Fibroblast of skin of left quadriceps (primary cell): ENCODE measurements around the gene FAM89A.
"Not testable (repeated sequence)": the region's sequence is repeated elsewhere in the genome, so short reads cannot be mapped to it uniquely, and the experiment has no call there.

Experiments used
- DNase-seq, 2 experiments: peaks; one replicate each; pipeline ENCODE4 v3.0.0-alpha.2; 2013; ENCODE audit warnings: low read depth in 2 of 2

Gene FAM89A

DNA sequence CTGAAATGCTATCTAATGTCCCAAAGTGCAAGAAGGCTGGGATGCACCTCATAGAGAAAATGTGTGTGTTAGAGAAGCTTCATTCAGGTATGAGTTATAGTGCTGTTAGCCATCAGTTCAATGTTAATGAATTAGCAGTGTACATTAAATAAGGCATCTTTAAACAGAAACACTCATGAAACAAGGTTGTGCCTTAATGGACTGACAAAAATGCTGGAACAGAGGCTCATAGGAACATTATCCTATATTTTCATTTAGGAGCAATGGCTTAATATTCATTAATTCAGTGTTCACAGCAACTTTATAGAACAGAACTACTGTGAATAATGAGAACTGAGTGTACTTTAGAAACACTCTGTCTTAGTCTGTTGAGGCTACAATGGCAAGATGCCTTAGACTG lies 15.2 kb upstream of the FAM89A start:
- DNase-seq: no peak

DNA sequence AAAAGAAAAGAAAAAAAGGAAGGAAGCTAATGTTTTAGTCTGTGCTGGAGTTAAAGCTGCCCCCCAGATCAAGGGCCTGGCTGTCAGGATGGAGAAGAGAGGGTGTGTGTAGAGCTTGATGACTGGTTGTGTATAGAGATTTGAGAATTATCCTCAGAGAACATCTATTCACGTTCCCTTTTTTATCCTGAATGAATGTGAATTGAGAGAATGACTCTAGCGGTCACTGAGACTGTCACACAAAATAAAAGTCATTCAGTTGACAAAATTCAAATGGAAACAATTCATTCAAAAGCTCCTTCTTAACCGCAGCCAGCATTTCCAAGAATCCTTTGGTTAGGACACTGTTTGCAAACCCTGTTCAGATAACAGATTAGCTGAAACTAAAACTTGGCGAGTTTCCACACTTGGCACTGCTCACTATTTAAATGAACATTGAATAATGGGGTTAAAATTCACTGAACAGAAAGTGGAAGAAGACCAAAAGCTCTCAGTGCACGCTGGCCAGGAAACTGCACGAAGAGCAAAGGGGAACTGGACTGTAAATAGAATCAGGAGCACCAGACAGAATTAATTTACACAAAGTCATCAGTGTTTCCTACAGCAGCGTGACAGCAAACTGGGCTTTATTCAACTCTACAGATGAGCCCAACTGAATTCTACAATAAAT lies 13.6 kb upstream of the FAM89A start:
- DNase-seq: peak in 1 of 2 experiments; percentile 27

DNA sequence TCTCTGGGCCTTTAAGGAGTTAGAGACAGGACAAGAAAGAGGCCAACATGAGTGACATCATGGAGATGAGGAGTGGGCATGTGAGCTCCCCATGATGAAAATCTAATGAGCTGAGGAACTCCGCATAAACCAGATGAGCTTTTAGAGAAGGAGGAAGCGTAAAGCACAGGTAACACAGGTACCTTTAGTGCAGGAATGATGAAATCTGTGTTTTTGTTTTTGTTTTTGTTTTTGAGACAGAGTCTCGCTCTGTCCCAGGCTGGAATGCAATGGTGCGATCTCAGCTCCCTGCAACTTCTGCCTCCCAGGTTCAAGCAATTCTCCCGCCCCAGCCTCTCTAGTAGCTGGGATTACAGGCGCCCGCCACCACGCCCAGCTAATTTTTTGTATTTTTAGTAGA lies 12.7 kb upstream of the FAM89A start:
- DNase-seq: no peak

DNA sequence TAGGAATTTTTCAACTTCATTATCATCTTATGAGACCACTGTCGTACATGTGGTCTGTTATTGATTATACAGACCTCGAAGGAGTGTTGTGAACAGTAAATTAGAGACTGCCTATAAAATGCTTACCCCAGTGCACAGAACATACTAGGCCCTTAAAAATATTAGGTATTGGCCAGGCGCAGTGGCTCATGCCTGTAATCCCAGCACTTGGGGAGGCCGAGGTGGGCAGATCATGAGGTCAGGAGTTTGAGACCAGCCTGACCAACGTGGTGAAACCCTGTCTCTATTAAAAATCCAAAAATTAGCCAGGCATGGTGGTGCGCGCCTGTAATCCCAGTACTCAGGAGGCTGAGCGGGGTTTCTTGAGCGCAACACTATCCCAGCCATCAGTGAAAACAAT lies 10.9 kb upstream of the FAM89A start:
- DNase-seq: not testable (repeated sequence)

DNA sequence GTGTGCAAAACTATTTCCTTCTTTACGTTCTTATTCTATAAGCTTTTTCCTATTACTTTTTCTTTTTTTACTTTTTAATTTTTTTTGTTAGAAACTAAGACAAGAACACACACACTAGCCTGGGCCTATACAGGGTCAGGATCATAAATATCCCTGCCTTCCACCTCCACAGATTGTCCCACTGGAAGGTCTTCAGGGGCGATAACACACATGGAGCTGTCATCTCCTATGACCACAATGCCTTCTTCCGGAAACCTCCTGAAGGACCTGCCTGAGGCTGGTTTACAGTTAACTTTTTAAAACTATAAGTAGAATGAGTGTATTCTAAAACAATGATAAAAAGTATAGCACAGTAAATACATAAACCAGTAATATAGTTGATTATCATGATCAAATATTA lies 10.3 kb upstream of the FAM89A start:
- no peak for DNase-seq

DNA sequence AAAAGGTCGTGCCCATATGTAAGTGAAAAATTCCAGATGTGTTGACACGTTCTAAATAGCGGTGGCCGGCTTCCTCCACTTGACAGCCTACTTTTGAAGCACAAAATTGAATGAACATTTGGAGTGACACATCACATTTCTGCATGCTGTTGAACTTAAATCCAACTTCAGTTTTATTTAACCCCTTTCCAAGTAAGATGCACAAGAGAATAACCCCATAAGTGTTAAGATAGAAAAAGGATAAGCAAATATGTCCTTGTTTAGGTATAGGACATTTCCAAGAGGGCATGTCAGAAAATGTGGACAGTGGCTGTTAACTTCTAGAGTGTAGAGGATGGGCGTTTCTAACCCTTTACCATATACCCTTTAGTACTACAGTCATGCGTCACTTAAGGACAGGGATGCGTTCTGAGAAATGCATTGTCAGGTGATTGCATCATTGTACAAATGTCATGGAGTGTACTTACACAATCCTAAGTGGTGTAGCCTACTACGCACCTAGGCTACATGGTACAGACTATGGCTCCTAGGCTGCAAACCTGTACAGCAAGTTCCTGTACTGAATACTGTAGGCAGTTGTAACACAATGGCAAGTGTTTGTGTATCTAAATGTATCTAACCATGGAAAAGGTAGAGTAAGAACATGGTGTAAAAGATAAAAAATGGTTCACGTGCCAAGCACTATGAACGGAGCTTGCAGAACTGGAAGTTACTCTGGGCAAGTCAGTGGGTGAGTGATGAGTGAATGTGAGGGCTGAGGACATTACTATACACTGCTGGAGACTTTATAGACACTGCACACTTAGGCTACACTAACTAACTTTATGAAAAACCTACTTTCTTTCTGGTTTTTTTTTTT lies 9.3 kb upstream of the FAM89A start:
- no peak for DNase-seq

DNA sequence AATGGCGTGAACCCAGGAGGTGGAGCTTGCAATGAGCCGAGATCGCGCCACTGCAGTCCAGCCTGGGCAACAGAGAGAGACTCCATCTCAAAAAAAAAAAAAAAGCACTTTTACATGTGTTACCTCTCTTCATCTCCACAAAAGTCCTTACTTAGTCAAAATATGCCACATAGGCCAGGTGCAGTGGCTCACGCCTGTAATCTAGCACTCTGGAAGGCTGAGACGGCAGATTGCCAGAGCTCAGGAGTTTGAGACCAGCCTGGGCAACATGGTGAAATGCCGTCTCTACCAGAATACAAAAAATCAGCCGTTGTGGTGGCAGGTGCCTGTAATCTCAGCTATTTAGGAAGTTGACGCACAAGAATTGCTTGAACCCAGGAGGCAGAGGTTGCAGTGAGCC lies 8.4 kb upstream of the FAM89A start:
- DNase-seq: not testable (repeated sequence)

DNA sequence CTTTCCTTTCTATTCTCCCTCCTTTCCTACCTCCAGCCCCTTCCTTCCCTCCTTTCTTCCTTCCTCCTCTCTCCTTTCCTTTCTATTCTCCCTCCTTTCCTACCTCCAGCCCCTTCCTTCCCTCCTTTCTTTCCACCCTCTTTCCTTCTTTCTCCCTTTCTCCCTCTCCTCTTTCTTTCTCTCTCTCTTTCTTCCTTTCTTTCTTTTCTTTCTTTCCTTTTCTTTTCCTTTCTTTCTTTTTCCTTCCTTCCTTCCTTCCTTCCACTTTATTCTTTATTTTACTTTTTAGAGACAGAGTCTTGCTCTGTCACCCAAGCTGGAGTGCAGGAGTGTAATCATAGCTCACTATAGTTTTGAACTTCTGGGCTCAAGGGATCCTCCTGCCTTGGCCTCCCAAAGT lies 7.5 kb upstream of the FAM89A start:
- DNase-seq: not testable (repeated sequence)

DNA sequence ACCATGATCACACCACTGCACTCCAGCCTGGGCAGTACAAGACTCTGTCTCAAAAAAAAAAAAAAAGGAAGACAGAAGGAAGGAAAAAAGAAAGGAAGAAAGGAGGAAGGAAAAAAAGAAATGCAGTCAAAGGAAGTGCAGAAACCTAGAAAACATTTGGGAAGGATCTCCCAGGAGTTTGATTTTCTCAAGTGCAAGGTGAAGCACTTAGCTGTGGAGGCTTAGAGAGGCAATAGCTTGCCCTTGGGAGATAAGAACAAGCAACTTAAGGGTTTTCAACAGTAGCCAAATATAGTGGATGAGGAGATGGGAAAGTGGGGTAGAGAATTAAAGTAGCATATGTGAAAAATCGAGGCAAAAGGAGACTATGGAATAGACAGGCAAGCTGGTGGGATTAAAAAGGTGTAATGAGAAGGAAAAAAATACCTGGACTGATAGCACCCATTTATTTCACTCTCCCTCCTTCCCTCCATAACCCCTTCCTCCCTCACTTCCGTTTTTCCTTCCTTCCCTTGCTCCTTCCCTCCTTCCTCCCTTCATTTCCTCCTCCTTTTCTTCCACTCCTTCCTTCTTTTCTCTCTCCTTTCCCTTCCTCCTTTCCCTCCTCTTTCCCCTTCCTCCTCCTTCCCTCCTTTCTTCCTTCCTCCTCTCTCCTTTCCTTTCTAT lies 6.8 kb upstream of the FAM89A start:
- DNase-seq: no peak

DNA sequence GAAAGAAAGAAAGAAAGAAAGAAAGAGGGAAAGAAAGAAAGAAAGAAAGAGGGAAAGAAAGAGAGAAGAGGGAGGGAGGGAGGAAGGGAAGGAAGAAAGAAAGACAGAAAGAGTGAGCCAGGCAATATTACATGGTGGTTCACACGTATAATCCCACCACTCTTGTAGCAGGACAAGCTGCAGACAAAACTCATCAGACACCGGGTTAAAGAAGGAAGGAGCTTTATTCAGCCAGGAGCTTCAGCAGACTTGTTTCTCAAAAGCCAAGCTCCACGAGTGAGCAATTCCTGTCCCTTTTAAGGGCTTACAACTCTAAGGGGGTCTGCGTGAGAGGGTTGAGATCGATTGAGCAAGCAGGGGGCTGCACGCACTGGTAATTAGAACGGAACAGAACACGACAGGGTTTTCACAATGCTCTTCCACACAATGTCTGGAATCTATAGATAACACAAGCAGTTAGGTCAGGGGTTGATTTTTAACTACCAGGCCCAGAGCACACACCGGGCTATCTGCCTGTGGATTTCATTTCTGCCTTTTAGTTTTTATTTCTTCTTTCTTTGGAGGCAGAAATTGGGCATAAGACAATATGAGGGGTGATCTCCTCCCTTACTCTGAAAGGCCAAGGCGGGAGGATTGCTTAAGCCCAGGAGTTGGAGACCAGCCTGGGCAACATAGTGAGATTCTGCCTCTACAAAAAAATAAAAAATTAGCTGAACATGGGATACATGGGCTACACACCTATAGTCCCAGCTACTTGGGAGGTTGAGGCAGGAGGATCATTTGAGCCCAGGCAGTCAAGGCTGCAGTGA lies 6.1 kb upstream of the FAM89A start:
- DNase-seq: not testable (repeated sequence)

DNA sequence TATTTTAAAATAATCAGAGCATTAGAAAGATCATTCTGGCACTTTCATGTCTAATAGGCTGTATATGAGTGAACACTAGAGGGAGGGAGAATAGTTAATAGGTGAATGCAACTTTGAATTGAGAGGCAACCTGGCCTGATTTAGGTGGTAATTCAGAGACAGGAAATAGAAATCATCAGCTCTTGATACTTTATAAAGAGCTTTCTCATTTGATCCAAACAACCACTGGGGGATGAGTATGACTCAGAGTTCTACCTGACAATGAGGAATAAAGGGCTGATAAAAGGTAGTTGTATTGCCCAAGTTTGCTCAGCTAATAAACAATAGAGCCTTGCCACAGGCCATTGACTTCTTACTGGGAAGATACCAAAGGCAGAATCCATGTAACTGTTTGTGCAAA lies 5.2 kb upstream of the FAM89A start:
- no peak for DNase-seq

DNA sequence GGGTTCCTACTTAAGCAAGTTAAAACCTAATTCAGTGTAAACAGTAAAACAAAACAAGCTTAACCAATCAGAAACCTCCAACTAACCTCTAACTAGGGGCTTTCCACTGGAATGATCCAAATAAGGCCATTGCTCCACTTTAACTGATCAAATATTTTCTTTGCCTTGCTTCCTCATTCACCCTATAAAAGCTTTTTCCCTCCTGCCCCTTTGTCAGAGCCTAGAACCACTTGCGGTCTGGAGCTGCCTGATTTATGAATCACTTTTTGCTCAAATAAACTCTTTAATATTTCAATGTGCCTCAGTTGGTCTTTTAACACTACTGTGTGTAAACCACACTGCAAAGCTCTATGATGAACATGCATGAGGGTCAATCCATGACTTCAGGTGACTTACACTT lies 4.5 kb upstream of the FAM89A start:
- no peak for DNase-seq

DNA sequence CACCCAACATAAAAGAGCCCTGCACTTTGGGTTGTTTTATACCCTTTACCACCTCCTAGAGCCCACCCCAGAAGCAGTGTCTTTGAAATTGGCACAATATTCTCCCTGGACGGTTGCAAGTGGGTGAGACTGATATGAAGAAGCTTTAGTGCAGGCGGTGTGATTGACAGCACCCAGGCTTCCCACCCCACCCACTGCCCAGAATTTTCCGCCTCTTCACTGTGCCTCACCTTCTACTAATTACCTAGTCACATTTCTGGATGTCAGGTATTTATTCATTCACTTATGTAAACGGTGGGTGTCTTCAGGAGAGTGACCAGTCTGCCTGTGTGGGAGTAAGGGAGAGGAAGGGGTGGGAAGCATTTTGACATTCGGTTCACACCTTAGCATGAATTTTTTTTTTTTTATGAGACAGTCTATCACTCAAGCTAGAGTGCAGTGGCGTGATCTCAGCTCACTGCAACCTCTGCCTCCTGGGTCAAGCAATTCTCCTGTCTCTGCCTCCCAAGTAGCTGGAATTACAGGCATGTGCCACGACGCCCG lies 1.7 kb upstream of the FAM89A start:
- DNase-seq: no peak

DNA sequence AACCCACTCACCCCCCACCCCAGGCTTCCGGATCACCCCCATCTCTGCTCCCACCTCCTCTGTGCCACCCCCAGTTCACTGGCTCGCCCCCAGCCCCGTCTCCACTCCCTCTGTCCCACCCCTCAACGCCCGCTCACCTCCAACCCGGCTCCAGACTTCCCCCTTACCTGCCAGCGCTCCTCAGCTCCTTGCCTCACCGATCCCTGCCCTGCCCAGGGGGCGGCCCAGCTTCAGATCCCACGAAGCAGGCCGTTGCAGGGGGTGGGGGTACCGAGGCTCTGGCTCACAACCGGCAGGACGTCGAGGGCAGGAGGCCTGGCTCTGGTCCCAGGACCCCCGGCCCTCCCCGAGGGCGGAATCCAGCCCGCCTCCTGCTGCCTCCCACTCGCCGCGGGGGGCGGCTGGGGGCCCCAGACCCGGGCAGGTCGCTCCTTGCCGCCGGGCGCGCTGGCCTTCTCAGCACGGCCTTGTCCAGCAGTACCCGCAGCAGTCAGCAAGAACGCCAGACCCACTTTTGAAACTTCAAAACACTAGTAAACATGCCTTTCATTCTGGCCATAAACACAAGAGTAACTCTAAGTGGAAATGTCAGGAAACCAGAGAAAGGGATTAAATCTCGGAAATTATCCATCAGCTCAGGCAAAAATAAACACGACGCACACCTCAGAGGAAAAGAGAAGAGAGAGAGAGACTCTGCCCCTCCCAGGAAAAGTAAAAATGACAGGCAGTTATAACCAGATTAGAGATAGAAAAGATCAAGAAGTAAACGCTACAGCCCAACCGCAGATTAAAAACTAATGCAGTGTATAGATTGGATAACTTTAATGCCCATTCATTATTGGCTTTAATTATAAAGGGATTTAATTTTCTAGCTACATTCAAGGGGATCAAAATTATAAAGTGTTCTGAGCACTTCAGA lies 1.0 kb upstream of the FAM89A start:
- no peak for DNase-seq

DNA sequence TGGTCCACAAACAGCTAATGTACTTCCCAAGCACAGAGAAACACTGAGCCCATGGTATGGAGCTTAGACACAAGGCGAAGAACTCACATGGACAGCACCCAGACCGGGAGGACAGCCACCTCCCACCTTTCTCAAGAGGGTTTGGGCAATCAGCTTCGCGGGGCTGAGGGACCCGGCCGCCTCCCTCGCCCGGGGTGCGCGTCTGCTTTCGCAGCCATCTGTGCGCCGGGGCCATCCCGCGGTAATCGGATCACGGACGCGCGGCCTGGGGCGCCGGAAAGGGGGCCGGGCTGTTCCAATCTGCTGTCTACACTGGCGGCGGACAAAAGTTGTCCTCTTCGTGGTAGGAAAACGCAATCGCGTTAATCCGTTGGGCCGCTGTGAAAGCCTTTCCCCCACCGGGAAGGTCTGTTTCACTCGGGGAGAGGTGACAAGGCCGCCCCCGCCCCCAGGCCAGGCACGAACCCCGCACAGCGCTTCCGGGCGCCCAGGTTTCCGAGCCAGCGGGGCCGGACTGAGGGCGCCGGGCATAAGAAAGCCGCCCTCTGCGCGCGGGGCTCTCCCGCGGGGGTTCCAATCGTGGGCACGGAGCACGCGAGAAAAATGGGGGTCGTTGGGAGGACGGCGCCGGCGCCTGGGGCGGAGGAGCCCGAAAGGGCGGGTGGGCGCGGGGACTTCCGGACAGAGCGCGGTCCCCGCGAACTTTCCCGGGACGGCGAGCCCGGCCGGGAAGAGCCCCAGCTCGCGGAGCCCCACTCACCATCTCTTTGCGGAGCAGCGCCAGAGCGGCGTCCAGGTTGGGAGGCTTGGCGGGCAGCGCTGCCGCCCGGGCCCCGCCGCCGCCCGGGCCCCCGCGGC lies 664 bp downstream of the FAM89A start:
- DNase-seq: no peak

DNA sequence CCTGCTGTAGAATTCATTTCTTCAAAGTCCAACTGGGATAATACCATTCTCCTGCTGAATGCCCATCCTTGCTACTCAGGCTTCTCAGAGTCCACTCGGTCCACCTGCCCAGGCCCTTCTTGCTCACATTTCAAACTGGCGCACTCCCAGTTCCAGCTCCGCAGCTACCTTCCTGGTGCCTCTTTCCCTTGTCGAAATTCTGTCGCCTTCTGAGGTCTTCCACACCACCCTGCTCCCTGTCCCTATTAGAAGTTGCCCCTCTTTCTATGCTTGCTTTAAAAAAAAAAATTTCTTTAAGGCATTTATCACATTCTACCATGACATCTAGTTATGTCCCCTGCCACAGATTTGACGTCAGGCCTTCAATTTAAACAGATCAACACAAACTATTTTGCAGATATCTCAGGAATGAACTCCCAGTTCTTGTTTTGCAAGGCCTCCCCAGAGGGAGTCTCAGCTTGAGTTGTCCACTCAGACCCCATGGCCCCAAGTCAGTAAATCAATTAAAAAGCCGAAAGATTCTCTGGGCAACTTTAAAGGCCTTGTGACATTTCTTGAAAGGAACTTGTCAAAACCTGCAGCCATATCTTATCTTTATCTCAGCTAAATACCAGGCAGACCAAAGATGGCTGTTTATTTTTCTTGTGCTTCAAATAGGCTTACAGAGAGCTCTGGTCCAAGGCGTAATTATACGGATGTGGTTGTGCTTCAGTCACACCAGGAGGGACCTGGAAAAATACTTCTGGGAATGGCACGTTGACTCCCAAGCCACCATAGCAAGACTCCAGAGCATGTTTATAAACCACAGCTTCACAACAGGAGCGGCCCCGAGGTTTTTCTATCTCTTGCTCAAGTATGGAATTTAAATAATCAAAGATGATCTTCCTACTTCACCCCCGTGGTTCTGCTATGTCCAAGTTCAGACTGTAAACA lies 2.2 kb downstream of the FAM89A start:
- no peak for DNase-seq

DNA sequence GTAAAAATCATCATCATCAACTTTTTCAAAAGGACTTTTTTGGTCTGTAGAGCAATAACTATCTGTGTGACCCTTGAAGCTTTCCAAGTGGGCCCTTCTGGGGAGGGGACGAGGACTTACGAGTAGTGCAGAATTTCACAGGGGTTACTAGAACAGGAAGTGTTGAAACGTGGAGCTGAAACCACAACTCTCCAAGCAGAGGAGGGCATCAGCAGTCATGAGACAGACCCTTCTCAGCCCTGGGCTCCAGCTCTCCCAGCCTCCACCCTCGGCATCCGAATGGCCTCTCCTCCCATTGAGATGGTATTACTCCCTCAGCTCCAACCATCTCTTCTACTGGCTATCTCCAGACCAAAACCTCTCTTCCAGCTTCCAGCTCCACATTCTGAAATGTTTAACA lies 3.6 kb downstream of the FAM89A start:
- no peak for DNase-seq

DNA sequence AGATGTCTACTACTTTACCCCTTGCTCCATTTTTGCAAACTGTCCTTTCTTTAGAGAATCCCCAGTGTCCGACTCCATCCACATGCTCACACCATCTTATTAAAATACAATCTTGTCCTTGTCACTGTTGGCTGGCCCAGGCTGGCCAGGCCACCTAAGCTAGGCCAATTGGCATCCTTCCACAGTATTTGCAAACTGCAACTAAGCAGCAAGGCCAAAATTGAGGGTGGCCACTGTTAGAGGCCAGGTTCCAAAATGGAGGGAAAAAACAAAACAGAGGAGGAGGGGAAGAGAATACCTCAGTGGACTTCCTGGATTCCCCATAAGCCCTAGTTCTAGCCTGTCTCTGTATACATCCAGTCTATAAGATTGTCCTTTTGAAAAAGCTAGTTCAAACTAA lies 4.3 kb downstream of the FAM89A start:
- no peak for DNase-seq

DNA sequence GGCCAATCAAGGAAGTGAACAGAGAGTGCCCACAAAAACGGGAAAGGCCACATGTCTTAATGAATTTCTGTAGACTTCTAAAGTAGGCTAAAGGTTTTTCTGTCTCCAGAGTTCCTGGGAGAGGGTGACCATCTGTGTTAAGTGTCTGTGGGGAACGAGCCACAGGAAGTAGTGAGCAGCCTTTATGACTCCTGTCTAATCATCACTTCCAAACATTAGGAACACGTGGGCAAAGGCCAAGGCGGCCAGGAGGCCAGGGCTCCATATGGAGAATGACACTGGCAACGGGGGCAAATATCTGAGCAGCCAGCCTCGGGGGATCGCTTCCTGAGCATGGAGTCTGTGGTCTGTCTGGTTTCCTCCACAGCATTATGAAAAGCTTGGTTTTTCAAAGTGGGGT lies 7.1 kb downstream of the FAM89A start:
- no peak for DNase-seq
